Head of caudate nucleus (tissue), 42 donors: Measurements from ENCODE around the gene CENPL.
"Not testable (repeated sequence)": the region's sequence is repeated elsewhere in the genome, so short reads cannot be mapped to it uniquely, and the experiment has no call there.

ENCODE experiments used
- DNase-seq, 42 donors: peaks; one replicate each; pipeline versions ENCODE4 v3.0.0 to v3.0.0-alpha.2; 2020 to 2021; ENCODE audit warnings: mixed read lengths in 7 of 42
- intact Hi-C: fragments of 100-400 bp; cut with DNase I; formaldehyde crosslinking; loops from one replicate; pipeline ENCODE4 v1.15.0; 2022

CENPL gene

DNA sequence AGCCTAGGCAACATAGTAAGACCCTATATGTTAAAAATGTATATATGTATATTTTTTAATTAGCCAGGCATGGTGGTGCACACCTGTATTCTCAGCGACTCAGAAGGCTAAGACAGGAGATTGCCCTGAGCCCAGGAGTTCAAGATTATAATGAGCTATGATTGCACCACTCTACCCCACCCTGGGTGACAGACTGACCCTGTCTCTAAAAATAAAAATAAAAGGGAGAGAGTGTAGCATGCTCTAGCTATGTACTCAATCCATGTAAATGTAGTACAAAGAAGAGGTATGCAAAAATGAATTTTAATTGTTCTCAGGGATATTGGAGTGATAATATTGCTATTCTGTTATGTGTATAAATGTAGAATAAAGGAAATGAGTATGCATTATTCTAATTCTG, 53.1 kb downstream of the CENPL start:
- intact Hi-C loops = no loop called here
- no peak for DNase-seq

DNA sequence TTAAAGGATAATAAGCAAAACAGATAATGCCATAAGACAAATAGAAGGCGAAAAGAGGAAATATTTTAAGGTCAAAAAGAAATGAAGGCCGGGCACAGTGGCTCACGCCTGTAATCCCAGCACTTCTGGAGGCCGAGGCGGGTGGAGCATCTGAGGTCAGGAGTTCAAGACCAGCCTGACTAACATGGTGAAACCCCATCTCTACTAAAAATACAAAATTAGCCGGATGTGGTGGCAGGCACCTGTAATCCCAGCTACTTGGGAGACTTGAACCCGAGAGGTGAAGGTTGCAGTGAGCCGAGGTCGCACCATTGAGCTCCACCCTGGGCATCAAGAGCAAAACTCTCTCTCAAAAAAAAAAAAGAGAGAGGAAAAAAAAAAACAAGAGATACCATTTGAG, 54.4 kb downstream of the CENPL start:
- intact Hi-C loops, DNase-seq: not testable (repeated sequence)

DNA sequence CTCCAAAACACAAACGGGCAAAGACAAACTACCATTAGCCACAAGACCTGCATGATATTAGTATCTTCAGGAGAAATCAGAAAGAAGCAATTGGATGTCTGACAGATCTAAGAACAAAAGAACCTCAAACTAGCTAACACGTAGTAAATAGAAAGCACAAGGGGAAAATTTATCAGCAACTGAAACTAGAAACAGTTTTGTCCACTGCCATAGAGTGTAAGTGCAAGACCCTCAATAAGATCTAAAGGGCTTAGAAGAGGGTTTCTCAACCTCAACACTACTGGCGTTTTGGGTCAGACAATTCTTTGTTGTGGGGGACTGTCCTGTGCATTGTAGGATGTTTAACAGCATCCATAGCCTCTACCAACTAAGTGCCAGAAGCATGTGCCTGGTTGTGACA, 55.9 kb downstream of the CENPL start:
- intact Hi-C loops = no loop called here

DNA sequence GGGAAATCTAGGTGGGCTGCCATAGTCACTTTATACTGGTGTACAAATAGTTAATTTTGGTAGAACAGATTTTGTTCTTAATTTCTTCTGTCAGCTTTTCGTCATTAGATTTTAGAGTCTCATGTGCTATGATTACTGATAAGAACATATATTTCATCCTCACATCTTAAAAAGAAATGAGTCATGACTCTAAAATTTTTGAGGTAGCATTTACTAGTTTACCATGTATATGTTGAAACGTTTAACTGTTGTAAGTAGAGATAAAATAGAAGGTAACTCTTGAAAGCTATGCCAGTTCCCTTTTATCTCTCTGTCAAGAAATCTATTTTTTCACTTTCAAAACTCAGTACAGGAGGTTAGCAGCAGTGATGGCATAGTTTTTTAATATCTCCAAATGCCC, 56.5 kb downstream of the CENPL start:
- intact Hi-C loops = no loop called here
- DNase-seq = no peak

More for the DNA sequence above, 55.9 kb downstream of the CENPL start:
- DNase-seq = no peak

DNA sequence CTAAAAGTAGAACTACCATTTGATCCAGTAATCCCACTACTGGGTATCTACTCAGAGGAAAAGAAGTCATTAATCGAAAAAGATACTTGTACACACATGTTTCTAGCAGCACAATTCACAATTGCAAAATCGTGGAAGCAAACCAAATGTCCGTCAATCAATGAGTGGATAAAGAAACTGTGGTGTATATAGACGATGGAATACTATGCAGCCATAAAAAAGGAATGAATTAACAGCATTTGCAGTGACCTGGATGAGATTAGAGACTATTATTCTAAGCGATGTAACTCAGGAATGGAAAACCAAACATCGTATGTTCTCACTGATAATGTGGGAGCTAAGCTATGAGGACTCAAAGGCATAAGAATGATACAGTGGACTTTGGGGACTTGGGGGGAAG, 60.4 kb downstream of the CENPL start:
- intact Hi-C loops, DNase-seq: not testable (repeated sequence)

DNA sequence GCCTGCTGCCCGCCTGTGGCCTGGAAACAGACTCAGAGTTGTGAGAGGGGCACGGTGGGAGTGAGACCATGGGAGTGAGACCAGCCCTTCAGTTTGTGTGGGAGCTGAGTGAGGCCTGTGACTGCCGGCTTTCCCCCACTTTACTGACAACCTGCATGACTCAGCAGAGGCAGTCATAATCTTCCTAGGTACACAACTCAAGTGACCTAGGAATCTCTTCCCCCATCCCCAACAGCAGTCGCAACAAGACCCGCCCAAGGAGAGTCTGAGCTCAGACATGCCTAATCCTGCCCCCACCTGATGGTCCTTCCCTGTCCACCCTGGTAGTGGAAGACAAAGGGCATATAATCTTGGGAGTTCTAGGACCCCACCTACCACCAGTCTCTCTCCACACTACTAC, 65.7 kb downstream of the CENPL start:
- intact Hi-C loops = no loop called here
- no peak for DNase-seq

DNA sequence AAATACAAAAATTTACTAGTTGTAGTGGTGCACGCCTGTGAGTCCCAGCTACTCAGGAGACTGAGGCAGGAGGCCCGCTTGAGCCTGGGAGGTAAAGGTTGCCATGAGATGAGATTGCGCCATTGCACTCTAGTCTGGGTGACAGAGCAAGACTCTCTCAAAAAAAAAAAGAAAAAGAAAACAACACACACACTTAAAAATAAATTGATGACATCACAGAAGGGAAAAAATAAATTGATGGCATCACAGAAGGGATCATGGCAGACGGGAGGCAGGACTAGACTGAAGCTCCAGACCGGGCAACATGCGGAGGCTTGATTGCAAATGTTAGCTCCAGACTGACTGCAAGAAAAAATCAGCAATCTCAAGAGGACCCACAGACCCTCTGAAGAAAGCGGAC, 66.6 kb downstream of the CENPL start:
- DNase-seq = no peak
- intact Hi-C loops = no loop called here

DNA sequence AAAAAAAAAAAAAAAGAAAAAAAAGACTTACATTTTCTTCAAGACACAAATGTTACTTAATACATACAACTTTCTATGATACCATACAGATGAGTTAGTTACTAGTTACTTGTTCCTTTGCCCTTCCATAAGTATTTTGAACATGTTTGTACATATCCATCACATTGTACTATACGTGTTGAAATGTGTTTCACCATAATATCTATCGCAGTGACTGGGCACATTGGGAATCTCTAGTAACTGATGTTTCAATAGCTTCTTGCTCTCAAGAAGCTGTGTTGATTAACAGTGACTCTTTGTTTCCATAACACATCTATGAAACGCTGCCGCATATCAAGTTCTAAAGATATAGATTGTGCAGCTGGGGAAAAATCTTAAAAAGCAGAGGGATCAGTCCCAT, 67.0 kb downstream of the CENPL start:
- DNase-seq = no peak
- intact Hi-C loops = no loop called here

DNA sequence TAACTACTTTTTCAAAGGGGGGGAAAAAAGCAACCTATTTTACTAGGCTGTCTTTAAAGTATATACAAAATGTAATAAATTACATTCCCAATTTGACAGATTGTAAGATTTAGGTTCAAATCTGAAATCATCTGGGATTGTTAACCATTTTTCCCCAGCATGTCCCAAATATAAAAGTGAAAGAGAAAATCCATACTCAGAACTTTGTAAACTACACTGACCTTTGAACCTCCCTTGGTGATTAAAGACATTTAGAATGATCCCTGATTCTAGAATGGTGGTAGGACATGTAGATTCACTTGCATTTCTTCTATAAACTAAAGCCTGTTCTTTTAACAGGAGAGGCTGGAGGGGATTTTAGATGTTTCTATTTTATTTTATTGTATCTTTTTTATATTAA, 70.9 kb downstream of the CENPL start:
- intact Hi-C loops = no loop called here
- DNase-seq = no peak
